Fibroblast of skin of left biceps (primary cell): Measurements from ENCODE around the gene MLLT3.

Experiments
- DNase-seq, 2 experiments: peaks; one replicate each; pipeline ENCODE4 v3.0.0-alpha.2; 2013; ENCODE audit warnings: low read depth in 2 of 2

The MLLT3 gene

GRCh38 chr9:20379804-20380225 lies 242.5 kb downstream of the MLLT3 start:
- no peak for DNase-seq

GRCh38 chr9:20378851-20379250 lies 243.4 kb downstream of the MLLT3 start:
- no peak for DNase-seq

GRCh38 chr9:20377790-20378189 lies 244.5 kb downstream of the MLLT3 start:
- no peak for DNase-seq

GRCh38 chr9:20376731-20377375 lies 245.4 kb downstream of the MLLT3 start:
- no peak for DNase-seq

GRCh38 chr9:20376042-20376441 lies 246.3 kb downstream of the MLLT3 start:
- DNase-seq: no peak

- no peak for DNase-seq
Observed at GRCh38 chr9:20373263-20373662, 249.0 kb downstream of the MLLT3 start.

- no peak for DNase-seq
Observed at GRCh38 chr9:20369391-20369790, 252.9 kb downstream of the MLLT3 start.

GRCh38 chr9:20367855-20368254 lies 254.4 kb downstream of the MLLT3 start:
- DNase-seq: no peak

GRCh38 chr9:20364959-20365358 lies 257.3 kb downstream of the MLLT3 start:
- no peak for DNase-seq

GRCh38 chr9:20363233-20363632 lies 259.1 kb downstream of the MLLT3 start:
- no peak for DNase-seq

GRCh38 chr9:20361656-20362570 lies 260.4 kb downstream of the MLLT3 start:
- DNase-seq: no peak

GRCh38 chr9:20361229-20361628 lies 261.1 kb downstream of the MLLT3 start:
- no peak for DNase-seq

GRCh38 chr9:20358207-20358606 lies 264.1 kb downstream of the MLLT3 start:
- DNase-seq: no peak

- no peak for DNase-seq
Observed at GRCh38 chr9:20357037-20357432, 265.3 kb downstream of the MLLT3 start.

- DNase-seq: peak; percentile 56 to 60
Observed at GRCh38 chr9:20356403-20357036, 265.8 kb downstream of the MLLT3 start.

- DNase-seq: peak; percentile 82 to 86
Observed at GRCh38 chr9:20355022-20355421, 267.3 kb downstream of the MLLT3 start.

- DNase-seq: no peak
Observed at GRCh38 chr9:20353931-20354652, 268.2 kb downstream of the MLLT3 start.

GRCh38 chr9:20353524-20353923 lies 268.8 kb downstream of the MLLT3 start:
- no peak for DNase-seq

GRCh38 chr9:20352591-20352990 lies 269.7 kb downstream of the MLLT3 start:
- peak; percentile 66 to 68 for DNase-seq

- no peak for DNase-seq
Observed at GRCh38 chr9:20351715-20352114, 270.6 kb downstream of the MLLT3 start.

GRCh38 chr9:20349568-20349967 lies 272.7 kb downstream of the MLLT3 start:
- no peak for DNase-seq

GRCh38 chr9:20343325-20343724 lies 279.0 kb downstream of the MLLT3 start:
- DNase-seq: no peak
